ENCODE measurements around the gene E2F3. TPM values are rescaled to one million over a fixed set of nuclear protein-coding genes. Genes with fewer than 3 reads are reported as not detected.

The E2F3 gene
- total RNA-seq, 2 experiments from 2014 or later: 16.0 to 17.0 TPM

DNA sequence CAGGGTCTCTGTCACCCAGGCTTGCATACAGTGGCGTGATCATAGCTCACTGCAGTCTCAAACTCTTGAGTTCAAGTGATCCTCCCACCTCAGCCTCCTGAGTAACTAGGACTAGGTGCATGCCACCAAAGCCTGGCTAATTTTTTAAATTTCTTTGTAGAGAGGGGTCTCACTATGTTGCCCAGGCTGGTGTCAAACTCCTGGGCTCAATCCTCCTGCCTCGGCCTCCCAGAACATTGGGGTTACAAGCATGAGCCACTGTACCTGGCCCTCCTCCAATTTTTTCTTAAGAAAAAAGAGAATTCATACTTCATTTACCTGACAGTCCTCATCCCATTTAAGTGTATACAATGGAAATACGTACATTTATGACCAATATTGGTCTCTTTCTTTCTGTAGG lies 37.9 kb downstream of the E2F3 start:
- H3K27me3 Mint-ChIP-seq: no peaks in the 10 kb centered on the region
- TF ChIP-seq, protein P1, sequence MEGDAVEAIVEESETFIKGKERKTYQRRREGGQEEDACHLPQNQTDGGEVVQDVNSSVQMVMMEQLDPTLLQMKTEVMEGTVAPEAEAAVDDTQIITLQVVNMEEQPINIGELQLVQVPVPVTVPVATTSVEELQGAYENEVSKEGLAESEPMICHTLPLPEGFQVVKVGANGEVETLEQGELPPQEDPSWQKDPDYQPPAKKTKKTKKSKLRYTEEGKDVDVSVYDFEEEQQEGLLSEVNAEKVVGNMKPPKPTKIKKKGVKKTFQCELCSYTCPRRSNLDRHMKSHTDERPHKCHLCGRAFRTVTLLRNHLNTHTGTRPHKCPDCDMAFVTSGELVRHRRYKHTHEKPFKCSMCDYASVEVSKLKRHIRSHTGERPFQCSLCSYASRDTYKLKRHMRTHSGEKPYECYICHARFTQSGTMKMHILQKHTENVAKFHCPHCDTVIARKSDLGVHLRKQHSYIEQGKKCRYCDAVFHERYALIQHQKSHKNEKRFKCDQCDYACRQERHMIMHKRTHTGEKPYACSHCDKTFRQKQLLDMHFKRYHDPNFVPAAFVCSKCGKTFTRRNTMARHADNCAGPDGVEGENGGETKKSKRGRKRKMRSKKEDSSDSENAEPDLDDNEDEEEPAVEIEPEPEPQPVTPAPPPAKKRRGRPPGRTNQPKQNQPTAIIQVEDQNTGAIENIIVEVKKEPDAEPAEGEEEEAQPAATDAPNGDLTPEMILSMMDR (IDR thresholded peaks at IDR 0.05): no peak
- DNase-seq: no peak
- CTCF ChIA-PET: interaction anchor here (0.8 to 1.2 kb wide), 2 partner anchors 35 to 88 kb away, joined by 3 read pairs; no protein-coding TSS in a partner anchor
- no peak for ATAC-seq
- no peak overlapping the region for H3K4me3 Mint-ChIP-seq
- intact Hi-C loops (cut with micrococcal nuclease): no loop called here
- H3K27ac Mint-ChIP-seq: no peak overlapping the region
- peaks cover 11% of the 10 kb centered on the region for H3K4me1 Mint-ChIP-seq (ENCODE audit: low read depth)
- POLR2A ChIA-PET: no interaction called here
- peaks cover 3% of the 10 kb centered on the region for H3K9me3 Mint-ChIP-seq
- H3K36me3 Mint-ChIP-seq (ENCODE audit: low read depth): peaks cover 52% of the 10 kb centered on the region

DNA sequence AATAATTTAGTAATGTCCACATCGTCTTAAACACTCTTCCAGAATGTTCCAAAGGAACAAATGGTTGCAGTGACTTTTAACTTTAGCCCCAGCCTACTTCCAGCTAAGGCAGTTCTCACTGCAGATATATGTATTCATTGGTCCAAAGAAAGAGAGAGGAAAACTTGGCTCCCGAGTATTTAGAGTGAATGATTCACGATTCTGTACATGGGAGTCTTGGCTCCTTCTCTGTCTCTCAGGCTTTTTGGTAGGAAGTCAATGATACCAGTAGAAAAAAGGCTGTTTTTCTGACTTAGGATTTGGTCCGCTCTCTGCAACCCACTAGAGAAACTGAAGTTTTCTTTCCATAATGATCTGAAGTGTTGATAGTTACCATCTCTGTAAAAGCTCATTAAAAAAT lies 38.6 kb downstream of the E2F3 start:
- Mint-ChIP-seq H3K9me3 (peaks cover 3% of the 10 kb centered on the region), H3K27me3 (no peaks in the 10 kb centered on the region), H3K27ac (no peak overlapping the region), H3K36me3 (ENCODE audit: low read depth) (peaks cover 50% of the 10 kb centered on the region), H3K4me3 (no peak overlapping the region), H3K4me1 (ENCODE audit: low read depth) (peaks cover 15% of the 10 kb centered on the region)
- TF ChIP-seq, protein P1 (IDR thresholded peaks at IDR 0.05): no peak
- ChIA-PET CTCF (no interaction called here), POLR2A (no interaction called here)
- ATAC-seq (no peak), DNase-seq (no peak)
- intact Hi-C loops (cut with micrococcal nuclease): no loop called here

DNA sequence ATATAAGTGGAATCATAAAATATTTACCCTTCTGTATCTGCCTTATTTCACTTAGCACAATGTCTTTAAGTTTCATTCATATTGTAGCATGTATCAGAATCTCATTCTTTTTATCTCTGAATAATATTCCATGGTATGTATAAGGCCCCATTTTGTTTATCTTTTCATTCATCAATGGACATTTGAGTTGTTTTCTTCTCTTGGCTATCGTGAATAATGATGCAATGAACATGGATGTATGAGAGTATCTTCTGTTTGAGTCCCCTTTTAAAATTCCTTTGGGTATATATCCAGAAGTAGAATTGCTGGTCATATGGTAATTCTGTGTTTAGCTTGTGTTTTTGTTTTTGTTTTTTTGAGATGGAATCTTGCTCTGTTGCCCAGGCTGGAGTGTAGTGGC lies 39.6 kb downstream of the E2F3 start:
- Mint-ChIP-seq H3K4me1 (ENCODE audit: low read depth) (peaks cover 17% of the 10 kb centered on the region), H3K27me3 (no peaks in the 10 kb centered on the region), H3K4me3 (no peak overlapping the region), H3K27ac (no peak overlapping the region), H3K9me3 (peaks cover 3% of the 10 kb centered on the region), H3K36me3 (ENCODE audit: low read depth) (peaks cover 52% of the 10 kb centered on the region)
- ChIA-PET CTCF (no interaction called here), POLR2A (no interaction called here)
- ATAC-seq: no peak
- no peak for DNase-seq
- TF ChIP-seq, protein P1 (IDR thresholded peaks at IDR 0.05): no peak
- intact Hi-C loops (cut with micrococcal nuclease): no loop called here

DNA sequence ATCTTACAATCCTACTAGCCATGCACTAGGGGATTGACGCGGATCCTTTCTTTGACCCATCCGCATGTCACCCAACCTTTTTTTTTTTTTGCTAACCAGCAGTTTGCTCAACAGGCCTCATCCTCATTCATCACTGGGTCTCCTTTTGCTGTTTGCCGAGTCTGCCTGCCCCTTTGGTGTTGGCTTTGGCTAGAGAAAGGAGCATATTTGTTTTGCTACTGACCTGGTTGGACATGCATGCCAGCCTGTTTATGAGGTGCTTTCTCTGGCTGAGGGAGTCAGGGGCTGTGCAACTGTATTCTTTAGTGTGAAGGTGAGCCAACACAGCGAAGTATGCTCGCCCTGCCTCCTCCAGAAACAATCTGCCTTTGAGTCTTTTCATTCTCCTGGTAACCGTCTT lies 40.2 kb downstream of the E2F3 start:
- ATAC-seq (no peak), DNase-seq (no peak)
- TF ChIP-seq, protein P1 (IDR thresholded peaks at IDR 0.05): no peak
- POLR2A ChIA-PET: no interaction called here
- H3K9me3 Mint-ChIP-seq: peaks cover 3% of the 10 kb centered on the region
- H3K36me3 Mint-ChIP-seq (ENCODE audit: low read depth): peaks cover 50% of the 10 kb centered on the region
- no peak overlapping the region for H3K4me3 Mint-ChIP-seq
- no peak overlapping the region for H3K27ac Mint-ChIP-seq
- intact Hi-C loops (cut with micrococcal nuclease): no loop called here
- peaks cover 20% of the 10 kb centered on the region for H3K4me1 Mint-ChIP-seq (ENCODE audit: low read depth)
- CTCF ChIA-PET: no interaction called here
- H3K27me3 Mint-ChIP-seq: no peaks in the 10 kb centered on the region

DNA sequence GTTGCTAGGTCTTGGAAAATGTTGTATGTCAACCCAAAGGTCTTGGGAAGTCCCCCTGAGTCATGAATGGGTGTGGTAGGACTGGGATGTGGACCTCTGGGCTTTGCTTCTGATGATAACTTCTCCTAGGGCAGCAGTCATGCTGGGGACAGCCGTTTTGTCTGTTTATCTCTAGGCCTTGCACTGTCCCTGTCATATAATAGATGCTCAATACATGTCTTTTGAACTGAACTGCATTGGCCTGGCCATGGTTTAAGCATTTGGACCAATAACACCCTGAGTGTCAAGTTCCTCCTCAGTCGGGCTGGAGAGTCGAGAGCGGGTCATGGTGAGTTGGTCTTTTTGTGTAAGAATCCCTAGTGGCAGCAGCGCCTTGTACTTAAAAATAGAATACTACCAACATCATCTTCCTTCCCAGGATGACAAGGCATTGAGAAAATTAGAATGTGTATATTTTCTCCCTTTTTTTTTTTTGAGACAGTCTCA lies 43.1 kb downstream of the E2F3 start:
- intact Hi-C loops (cut with micrococcal nuclease): no loop called here
- H3K36me3 Mint-ChIP-seq (ENCODE audit: low read depth): peaks cover 35% of the 10 kb centered on the region

More for the DNA sequence above, 43.1 kb downstream of the E2F3 start:
- Mint-ChIP-seq H3K27me3 (no peaks in the 10 kb centered on the region), H3K4me3 (no peak overlapping the region), H3K27ac (peak overlapping the region; percentile 13), H3K9me3 (peaks cover 2% of the 10 kb centered on the region), H3K4me1 (ENCODE audit: low read depth) (peaks cover 32% of the 10 kb centered on the region)
- TF ChIP-seq, protein P1 (IDR thresholded peaks at IDR 0.05): no peak
- ATAC-seq (no peak), DNase-seq (peak; percentile 25)
- ChIA-PET CTCF (no interaction called here), POLR2A (no interaction called here)

Measured in activated CD8-positive, alpha-beta T cell treated with anti-CD3 and anti-CD28 coated beads for 36 hours (primary cell).